Liver (tissue), 9 donors: ENCODE results near the gene CHEK1. TPM values are rescaled to one million over a fixed set of nuclear protein-coding genes. Genes with fewer than 3 reads are reported as not detected.

Source experiments
- DNase-seq: peaks from one replicate; pipeline ENCODE4 v3.0.0-alpha.2; 2017; ENCODE audit warnings: low spot score
- H3K27ac ChIP-seq, 2 donors: one replicate each; pipeline ENCODE4 v1.7.0; 2013; ENCODE audit warnings: inconsistent platforms in 2 of 2, low read length in 2 of 2, control low read depth in 1 of 2, low read depth in 1 of 2, mild to moderate bottlenecking in 1 of 2
- H3K27me3 ChIP-seq, 4 donors: one replicate each; pipeline versions ENCODE4 v1.6.1 to v1.7.0; 2013; ENCODE audit warnings: low read length in 3 of 4, inconsistent platforms in 1 of 4, mild to moderate bottlenecking in 1 of 4, moderate library complexity in 1 of 4; ENCODE audit not compliant: control insufficient read depth in 4 of 4, insufficient read depth in 4 of 4
- H3K36me3 ChIP-seq, 4 donors: one replicate each; pipeline versions ENCODE4 v1.6.1 to v1.7.0; 2013; ENCODE audit warnings: low read length in 3 of 4, mild to moderate bottlenecking in 3 of 4, low read depth in 1 of 4, moderate library complexity in 1 of 4; ENCODE audit not compliant: control insufficient read depth in 4 of 4, insufficient read depth in 3 of 4
- H3K4me1 ChIP-seq, 4 donors: one replicate each; pipeline versions ENCODE4 v1.6.1 to v1.7.0; 2013; ENCODE audit warnings: low read length in 3 of 4, mild to moderate bottlenecking in 3 of 4, moderate library complexity in 1 of 4; ENCODE audit not compliant: control insufficient read depth in 4 of 4, insufficient read depth in 4 of 4
- H3K4me3 ChIP-seq, 3 donors: one replicate each; pipeline versions ENCODE4 v1.6.1 to v1.7.0; 2013; ENCODE audit warnings: low read length in 3 of 3, control low read depth in 1 of 3, low read depth in 1 of 3, mild to moderate bottlenecking in 1 of 3
- H3K9ac ChIP-seq, 2 donors: one replicate each; pipeline ENCODE4 v1.7.0; 2013; ENCODE audit warnings: low read length in 2 of 2, mild to moderate bottlenecking in 2 of 2, moderate library complexity in 2 of 2, control low read depth in 1 of 2, low read depth in 1 of 2
- H3K9me3 ChIP-seq, 4 donors: one replicate each; pipeline versions ENCODE4 v1.6.1 to v1.7.0; 2013; ENCODE audit warnings: low read length in 3 of 4; ENCODE audit not compliant: control insufficient read depth in 4 of 4
- EGR1 ChIP-seq, 2 donors: IDR thresholded peaks; 2 replicates each; pipeline ENCODE4 v1.6.1; 2016 to 2018; ENCODE audit warnings: antibody characterized with exemption in 2 of 2, low read depth in 2 of 2
- FOXA2 ChIP-seq: IDR thresholded peaks from 2 replicates; pipeline ENCODE4 v1.6.1; 2016; ENCODE audit warnings: antibody characterized with exemption
- GABPA ChIP-seq, 2 donors: IDR thresholded peaks in 1 of 2; conservative IDR thresholded peaks in 1 of 2; 2 replicates each; pipeline ENCODE4 v1.6.1; 2016; ENCODE audit warnings: antibody characterized with exemption in 2 of 2, mild to moderate bottlenecking in 1 of 2, moderate library complexity in 1 of 2
- HNF4A ChIP-seq, 2 donors: conservative IDR thresholded peaks; 2 replicates each; pipeline ENCODE4 v1.6.1; 2016; ENCODE audit warnings: antibody characterized with exemption in 2 of 2, mild to moderate bottlenecking in 2 of 2
- HNF4G ChIP-seq: IDR thresholded peaks from 2 replicates; pipeline ENCODE4 v1.6.1; 2016; ENCODE audit warnings: antibody characterized with exemption
- JUND ChIP-seq, 2 donors: IDR thresholded peaks; 2 replicates each; pipeline ENCODE4 v1.6.1; 2016; ENCODE audit warnings: antibody characterized with exemption in 2 of 2
- RXRA ChIP-seq, 2 donors: IDR thresholded peaks; 2 replicates each; pipeline ENCODE4 v1.6.1; 2017 to 2018; ENCODE audit warnings: antibody characterized with exemption in 2 of 2, mild to moderate bottlenecking in 1 of 2
- SP1 ChIP-seq: IDR thresholded peaks from 2 replicates; pipeline ENCODE4 v1.6.1; 2018; ENCODE audit warnings: antibody characterized with exemption, mild to moderate bottlenecking
- TAF1 ChIP-seq: conservative IDR thresholded peaks from 2 replicates; pipeline ENCODE4 v1.6.1; 2016; ENCODE audit warnings: antibody characterized with exemption, mild to moderate bottlenecking
- YY1 ChIP-seq: IDR thresholded peaks from 2 replicates; pipeline ENCODE4 v1.6.1; 2016; ENCODE audit warnings: antibody characterized with exemption, mild to moderate bottlenecking
- WGBS: extraction: QIAGEN DNeasy Blood & Tissue Kit; methylation state at CpG from one replicate; pipeline ENCODE4 v1.1.7; 2013; 5-methylcytosine and 5-hydroxymethylcytosine counted together
- polyA plus RNA-seq, 2 donors: library from polyadenylated mRNA; stranded (reverse) in 1 of 2; unstranded in 1 of 2; fragments of 200-250 nt in 1 of 2; fragments of >200 nt in 1 of 2; fragmentation: Nextera tagmentation in 1 of 2; extraction: Ambion mirVana in 1 of 2; gene quantifications; one replicate each; pipeline versions ENCODE4 v1.2.1 to v1.2.3, GENCODE V29; 2013 to 2015
- total RNA-seq, 2 donors: library from RNA; depleted of rRNA; stranded (reverse); fragments of >200 nt; gene quantifications; one replicate each; pipeline ENCODE4 v1.2.3, GENCODE V29; 2014
- TF ChIP-seq, protein P1 (sequence below): IDR thresholded peaks from 2 replicates; pipeline ENCODE4 v1.6.1; 2016; ENCODE audit warnings: antibody characterized with exemption, mild to moderate bottlenecking
- TF ChIP-seq, protein P2 (sequence below): IDR thresholded peaks from 2 replicates; pipeline ENCODE4 v1.6.1; 2016; ENCODE audit warnings: antibody characterized with exemption
- TF ChIP-seq, protein P3 (sequence below): IDR thresholded peaks from 2 replicates; pipeline ENCODE4 v1.6.1; 2016; ENCODE audit warnings: antibody characterized with exemption
- TF ChIP-seq, protein P4 (sequence below): IDR thresholded peaks from 2 replicates; pipeline ENCODE4 v1.6.1; 2016; ENCODE audit warnings: antibody characterized with exemption
- donor health status: healthy.
- donor health status: healthy.
- donor health status: healthy.
- donor health status: healthy.
- donor health status: healthy.

Gene CHEK1
- total and polyA plus RNA-seq, 4 donors, result 0.59 to 21.7 (median 0.85) TPM

DNA sequence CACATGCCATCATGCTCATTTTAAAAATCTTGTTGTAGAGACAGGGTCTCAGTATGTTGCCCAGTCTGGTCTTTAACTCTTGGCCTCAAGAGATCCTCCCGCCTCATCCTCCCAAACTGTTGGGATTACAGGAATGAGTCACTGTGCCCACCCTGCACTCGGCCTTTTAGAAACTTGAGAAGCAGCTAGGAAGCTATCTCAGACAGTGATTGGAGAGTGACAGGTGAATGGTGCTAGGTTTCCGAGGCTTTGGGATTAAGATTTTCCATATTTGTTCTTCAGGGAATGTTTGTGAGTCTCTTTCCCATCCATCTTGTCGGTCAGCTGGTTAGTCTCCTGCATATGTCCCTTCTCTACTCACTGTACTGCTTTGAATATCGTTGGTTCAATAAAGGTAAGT lies 45.2 kb upstream of the CHEK1 start:
- Histone ChIP-seq H3K36me3 (peaks cover 32 to 88% (median 78%) of the 10 kb centered on the region in 4 donors), H3K9ac (no peak overlapping the region), H3K9me3 (no peaks in the 10 kb centered on the region), H3K4me3 (no peak overlapping the region), H3K27ac (no peak overlapping the region), H3K4me1 (no peaks in the 10 kb centered on the region), H3K27me3 (no peaks in the 10 kb centered on the region)
- WGBS, result 97% methylated on average over 5 of the region's 5 CpGs
- no peak for DNase-seq
- TF ChIP-seq HNF4G, result no peak

DNA sequence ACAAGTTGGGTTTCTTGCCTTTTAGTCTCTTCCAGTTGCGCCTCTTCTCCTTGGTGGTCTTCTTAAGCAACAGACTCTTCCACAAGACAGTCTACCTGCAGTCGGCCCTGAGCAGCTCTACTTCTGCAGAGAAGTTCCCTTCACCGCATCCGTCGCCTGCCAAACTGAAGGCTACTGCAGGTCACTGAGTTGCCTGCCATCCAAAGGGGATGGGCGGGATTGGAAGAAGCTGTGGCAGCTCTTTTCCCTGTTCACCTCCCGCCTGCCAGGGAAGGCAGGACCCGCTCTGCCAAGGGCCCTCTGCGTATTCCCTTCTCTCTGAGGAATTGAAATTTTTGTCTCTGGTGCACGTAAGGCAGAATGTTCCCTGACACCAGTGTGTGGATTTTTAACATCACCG lies 41.5 kb upstream of the CHEK1 start:
- Histone ChIP-seq H3K27me3 (no peaks in the 10 kb centered on the region), H3K27ac (no peak overlapping the region), H3K9me3 (no peaks in the 10 kb centered on the region), H3K9ac (no peak overlapping the region), H3K4me1 (no peaks in the 10 kb centered on the region), H3K4me3 (no peak overlapping the region), H3K36me3 (peaks cover 27 to 57% (median 48%) of the 10 kb centered on the region in 4 donors)
- TF ChIP-seq, protein P1, sequence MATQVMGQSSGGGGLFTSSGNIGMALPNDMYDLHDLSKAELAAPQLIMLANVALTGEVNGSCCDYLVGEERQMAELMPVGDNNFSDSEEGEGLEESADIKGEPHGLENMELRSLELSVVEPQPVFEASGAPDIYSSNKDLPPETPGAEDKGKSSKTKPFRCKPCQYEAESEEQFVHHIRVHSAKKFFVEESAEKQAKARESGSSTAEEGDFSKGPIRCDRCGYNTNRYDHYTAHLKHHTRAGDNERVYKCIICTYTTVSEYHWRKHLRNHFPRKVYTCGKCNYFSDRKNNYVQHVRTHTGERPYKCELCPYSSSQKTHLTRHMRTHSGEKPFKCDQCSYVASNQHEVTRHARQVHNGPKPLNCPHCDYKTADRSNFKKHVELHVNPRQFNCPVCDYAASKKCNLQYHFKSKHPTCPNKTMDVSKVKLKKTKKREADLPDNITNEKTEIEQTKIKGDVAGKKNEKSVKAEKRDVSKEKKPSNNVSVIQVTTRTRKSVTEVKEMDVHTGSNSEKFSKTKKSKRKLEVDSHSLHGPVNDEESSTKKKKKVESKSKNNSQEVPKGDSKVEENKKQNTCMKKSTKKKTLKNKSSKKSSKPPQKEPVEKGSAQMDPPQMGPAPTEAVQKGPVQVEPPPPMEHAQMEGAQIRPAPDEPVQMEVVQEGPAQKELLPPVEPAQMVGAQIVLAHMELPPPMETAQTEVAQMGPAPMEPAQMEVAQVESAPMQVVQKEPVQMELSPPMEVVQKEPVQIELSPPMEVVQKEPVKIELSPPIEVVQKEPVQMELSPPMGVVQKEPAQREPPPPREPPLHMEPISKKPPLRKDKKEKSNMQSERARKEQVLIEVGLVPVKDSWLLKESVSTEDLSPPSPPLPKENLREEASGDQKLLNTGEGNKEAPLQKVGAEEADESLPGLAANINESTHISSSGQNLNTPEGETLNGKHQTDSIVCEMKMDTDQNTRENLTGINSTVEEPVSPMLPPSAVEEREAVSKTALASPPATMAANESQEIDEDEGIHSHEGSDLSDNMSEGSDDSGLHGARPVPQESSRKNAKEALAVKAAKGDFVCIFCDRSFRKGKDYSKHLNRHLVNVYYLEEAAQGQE, result no peak
- no peak for TF ChIP-seq RXRA (IDR thresholded peaks at IDR 0.05)
- no peak for TF ChIP-seq JUND (IDR thresholded peaks at IDR 0.05)
- TF ChIP-seq FOXA2, result no peak
- TF ChIP-seq, protein P2, sequence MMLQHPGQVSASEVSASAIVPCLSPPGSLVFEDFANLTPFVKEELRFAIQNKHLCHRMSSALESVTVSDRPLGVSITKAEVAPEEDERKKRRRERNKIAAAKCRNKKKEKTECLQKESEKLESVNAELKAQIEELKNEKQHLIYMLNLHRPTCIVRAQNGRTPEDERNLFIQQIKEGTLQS, result no peak
- no peak for TF ChIP-seq EGR1 (IDR thresholded peaks at IDR 0.05; ENCODE audit: low read depth in 2 of 2)
- no peak for TF ChIP-seq HNF4A (conservative IDR thresholded peaks at IDR 0.05)
- TF ChIP-seq GABPA (IDR thresholded peaks at IDR 0.05 in 1 of 2, conservative IDR thresholded peaks at IDR 0.05 in 1 of 2), result no peak
- no peak for TF ChIP-seq TAF1
- TF ChIP-seq, protein P3, sequence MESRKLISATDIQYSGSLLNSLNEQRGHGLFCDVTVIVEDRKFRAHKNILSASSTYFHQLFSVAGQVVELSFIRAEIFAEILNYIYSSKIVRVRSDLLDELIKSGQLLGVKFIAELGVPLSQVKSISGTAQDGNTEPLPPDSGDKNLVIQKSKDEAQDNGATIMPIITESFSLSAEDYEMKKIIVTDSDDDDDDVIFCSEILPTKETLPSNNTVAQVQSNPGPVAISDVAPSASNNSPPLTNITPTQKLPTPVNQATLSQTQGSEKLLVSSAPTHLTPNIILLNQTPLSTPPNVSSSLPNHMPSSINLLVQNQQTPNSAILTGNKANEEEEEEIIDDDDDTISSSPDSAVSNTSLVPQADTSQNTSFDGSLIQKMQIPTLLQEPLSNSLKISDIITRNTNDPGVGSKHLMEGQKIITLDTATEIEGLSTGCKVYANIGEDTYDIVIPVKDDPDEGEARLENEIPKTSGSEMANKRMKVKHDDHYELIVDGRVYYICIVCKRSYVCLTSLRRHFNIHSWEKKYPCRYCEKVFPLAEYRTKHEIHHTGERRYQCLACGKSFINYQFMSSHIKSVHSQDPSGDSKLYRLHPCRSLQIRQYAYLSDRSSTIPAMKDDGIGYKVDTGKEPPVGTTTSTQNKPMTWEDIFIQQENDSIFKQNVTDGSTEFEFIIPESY, result no peak
- TF ChIP-seq, protein P4, sequence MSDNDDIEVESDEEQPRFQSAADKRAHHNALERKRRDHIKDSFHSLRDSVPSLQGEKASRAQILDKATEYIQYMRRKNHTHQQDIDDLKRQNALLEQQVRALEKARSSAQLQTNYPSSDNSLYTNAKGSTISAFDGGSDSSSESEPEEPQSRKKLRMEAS, result no peak
- no peak for TF ChIP-seq SP1
- TF ChIP-seq YY1, result no peak
- no peak for DNase-seq
- 91% methylated on average over 11 of the region's 11 CpGs for WGBS
